GM12891 (cell line): ENCODE measurements around the gene RAB3B.

Experiments
- POLR2A ChIP-seq: IDR thresholded peaks from 2 replicates; pipeline ENCODE4 v1.6.1; 2011; ENCODE audit warnings: low read depth, low read length, control low read depth
- POLR2AphosphoS5 ChIP-seq: IDR thresholded peaks from 2 replicates; pipeline ENCODE4 v1.6.1; 2011; ENCODE audit warnings: low read depth, low read length, control low read depth

DNA sequence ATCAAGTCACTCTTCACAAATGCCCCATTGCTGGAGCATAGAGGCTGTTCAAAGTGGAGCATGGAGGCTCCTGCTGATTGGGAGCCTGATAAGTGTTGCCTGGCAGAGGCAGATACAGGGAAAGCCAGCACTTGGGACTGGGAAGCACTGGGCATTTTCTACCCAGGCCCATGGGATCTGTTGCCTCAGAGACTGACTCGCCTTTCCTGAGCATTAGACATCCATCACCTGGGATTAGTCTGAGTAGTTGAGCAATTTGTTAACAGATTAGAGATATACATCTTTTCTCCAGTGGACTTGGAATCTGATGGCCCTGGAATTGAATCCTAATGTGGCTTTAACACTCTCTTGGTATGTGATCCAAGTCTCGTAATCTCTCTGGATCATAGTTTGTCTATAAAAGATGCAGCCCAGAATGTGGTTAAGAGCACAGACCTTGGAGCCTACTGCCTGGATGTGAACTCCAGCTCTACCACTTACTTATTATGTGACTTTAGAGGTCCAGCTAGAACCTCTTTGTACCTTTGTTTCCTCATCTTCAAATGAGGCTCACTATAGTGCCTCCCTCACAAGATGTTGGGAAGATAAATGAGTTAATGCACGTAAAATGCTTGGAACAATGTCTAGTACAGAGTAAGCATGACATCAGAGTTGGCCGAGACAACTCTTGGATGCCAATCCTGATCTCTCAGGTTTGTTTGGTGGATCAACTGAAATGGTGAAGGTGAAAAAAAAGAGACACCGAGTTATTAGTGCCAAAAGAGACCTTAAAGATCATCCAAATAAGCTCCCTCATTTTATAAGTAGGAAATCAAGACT is 73.7 kb downstream of the RAB3B start:
- no peak for TF ChIP-seq POLR2AphosphoS5
- no peak for TF ChIP-seq POLR2A
